Activated CD8-positive, alpha-beta memory T cell treated with anti-CD3 and anti-CD28 coated beads, Interleukin-2, amount 10 ng/mL, durations not matched to agents 7 days and 5 days (primary cell): Measurements from ENCODE around the gene NR1H2. TPM values are rescaled to one million over a fixed set of nuclear protein-coding genes. Genes with fewer than 3 reads are reported as not detected.
"Not testable (repeated sequence)": the region's sequence is repeated elsewhere in the genome, so short reads cannot be mapped to it uniquely, and the experiment has no call there.

Experiments
- ATAC-seq: fragments of 150-1000 bp; cut with Tn5 transposase; one replicate; pipeline ENCODE4 v1.10.0; 2021; ENCODE audit warnings: moderate library complexity
- CTCF ChIA-PET: fragments of 350-600 bp; sonication (Branson Sonifier 250); formaldehyde crosslinking; loops from one replicate; lab custom pipeline; 2021; ENCODE audit warnings: antibody characterized with exemption; lab: Charles Lee
- DNase-seq: peaks from one replicate; pipeline ENCODE4 v3.0.0-alpha.2; 2020
- H3K27ac Mint-ChIP-seq: one replicate; pipeline ENCODE4 v1.8.0; 2021; ENCODE audit warnings: mild to moderate bottlenecking, mixed read lengths
- H3K27me3 Mint-ChIP-seq: one replicate; pipeline ENCODE4 v1.8.0; 2021; ENCODE audit warnings: mixed read lengths
- H3K36me3 Mint-ChIP-seq: one replicate; pipeline ENCODE4 v1.8.0; 2021; ENCODE audit warnings: mild to moderate bottlenecking, mixed read lengths
- H3K4me1 Mint-ChIP-seq: one replicate; pipeline ENCODE4 v1.8.0; 2021; ENCODE audit warnings: mixed read lengths
- H3K4me3 Mint-ChIP-seq: one replicate; pipeline ENCODE4 v1.8.0; 2021; ENCODE audit warnings: mild to moderate bottlenecking, moderate library complexity, mixed read lengths
- H3K9me3 Mint-ChIP-seq: one replicate; pipeline ENCODE4 v1.8.0; 2022; ENCODE audit warnings: low read depth, mixed read lengths
- total RNA-seq, 2 experiments: library from RNA; stranded (reverse); gene quantifications; one replicate each; pipeline ENCODE4 v1.2.3, GENCODE V29; 2021

NR1H2 gene
- total RNA-seq, 2 experiments from 2014 or later: 62.2 to 69.8 TPM

- H3K4me3 Mint-ChIP-seq: peak overlapping the region; percentile 98
- peaks cover 32% of the 10 kb centered on the region for H3K36me3 Mint-ChIP-seq
- peak overlapping the region; percentile 95 for H3K27ac Mint-ChIP-seq
- H3K4me1 Mint-ChIP-seq: peaks cover 37% of the 10 kb centered on the region
- H3K9me3 Mint-ChIP-seq: no peaks in the 10 kb centered on the region
- no peaks in the 10 kb centered on the region for H3K27me3 Mint-ChIP-seq
- CTCF ChIA-PET: interaction anchor here (1.3 to 3.0 kb wide), 8 partner anchors 9 to 76 kb away, joined by 3 to 14 read pairs (median 6); partner anchors contain the start of gene NR1H2
- ATAC-seq (no peak), DNase-seq (no peak)
Observed at GRCh38 chr19:50384685-50385535, 8.7 kb downstream of the NR1H2 start.

GRCh38 chr19:50387176-50387867 lies 11.1 kb downstream of the NR1H2 start:
- H3K27me3 Mint-ChIP-seq: no peaks in the 10 kb centered on the region
- peaks cover 37% of the 10 kb centered on the region for H3K4me1 Mint-ChIP-seq
- CTCF ChIA-PET: interaction anchor here (1.2 to 2.9 kb wide), 2 partner anchors 30 to 74 kb away, joined by 4 to 10 read pairs; no protein-coding TSS in a partner anchor
- DNase-seq (no peak), ATAC-seq (no peak)
- H3K27ac Mint-ChIP-seq: no peak overlapping the region
- peaks cover 35% of the 10 kb centered on the region for H3K36me3 Mint-ChIP-seq
- H3K9me3 Mint-ChIP-seq: no peaks in the 10 kb centered on the region
- H3K4me3 Mint-ChIP-seq: no peak overlapping the region

GRCh38 chr19:50387868-50388245 lies 11.6 kb downstream of the NR1H2 start:
- CTCF ChIA-PET: interaction anchor here (2.9 kb wide), 1 partner anchor 30 kb away, joined by 10 read pairs; no protein-coding TSS in a partner anchor
- Mint-ChIP-seq H3K9me3 (no peaks in the 10 kb centered on the region), H3K36me3 (peaks cover 39% of the 10 kb centered on the region), H3K27me3 (no peaks in the 10 kb centered on the region), H3K4me3 (no peak overlapping the region), H3K4me1 (peaks cover 37% of the 10 kb centered on the region), H3K27ac (no peak overlapping the region)
- DNase-seq: no peak
- ATAC-seq: no peak

- ATAC-seq, H3K9me3 Mint-ChIP-seq, DNase-seq, H3K27ac Mint-ChIP-seq, CTCF ChIA-PET, H3K4me3 Mint-ChIP-seq, H3K27me3 Mint-ChIP-seq: not testable (repeated sequence)
- peaks cover 48% of the 10 kb centered on the region for H3K36me3 Mint-ChIP-seq
- peaks cover 19% of the 10 kb centered on the region for H3K4me1 Mint-ChIP-seq
Observed at GRCh38 chr19:50390295-50390694, 14.0 kb downstream of the NR1H2 start.

- H3K27ac Mint-ChIP-seq, H3K9me3 Mint-ChIP-seq, H3K4me3 Mint-ChIP-seq, CTCF ChIA-PET, H3K27me3 Mint-ChIP-seq, DNase-seq, ATAC-seq: not testable (repeated sequence)
- peaks cover 16% of the 10 kb centered on the region for H3K4me1 Mint-ChIP-seq
- peaks cover 49% of the 10 kb centered on the region for H3K36me3 Mint-ChIP-seq
Observed at GRCh38 chr19:50390952-50391351, 14.7 kb downstream of the NR1H2 start.

GRCh38 chr19:50392759-50393158 lies 16.5 kb downstream of the NR1H2 start:
- CTCF ChIA-PET: interaction anchor here (1.0 kb wide), 1 partner anchor 35 kb away, joined by 3 read pairs; no protein-coding TSS in a partner anchor
- Mint-ChIP-seq H3K4me3 (no peak overlapping the region), H3K27ac (no peak overlapping the region), H3K4me1 (peaks cover 5% of the 10 kb centered on the region), H3K36me3 (peaks cover 43% of the 10 kb centered on the region), H3K27me3 (no peaks in the 10 kb centered on the region), H3K9me3 (no peaks in the 10 kb centered on the region)
- no peak for ATAC-seq
- DNase-seq: no peak

- CTCF ChIA-PET: no interaction called here
- no peak for ATAC-seq
- no peak for DNase-seq
- Mint-ChIP-seq H3K27me3 (no peaks in the 10 kb centered on the region), H3K36me3 (peaks cover 41% of the 10 kb centered on the region), H3K9me3 (no peaks in the 10 kb centered on the region), H3K27ac (no peak overlapping the region), H3K4me1 (peaks cover 2% of the 10 kb centered on the region), H3K4me3 (no peak overlapping the region)
Observed at GRCh38 chr19:50393589-50393988, 17.3 kb downstream of the NR1H2 start.

GRCh38 chr19:50394017-50394416 lies 17.8 kb downstream of the NR1H2 start:
- peaks cover 42% of the 10 kb centered on the region for H3K36me3 Mint-ChIP-seq
- CTCF ChIA-PET: no interaction called here

GRCh38 chr19:50398675-50399367 lies 22.6 kb downstream of the NR1H2 start:
- Mint-ChIP-seq H3K4me3 (no peak overlapping the region), H3K27ac (no peak overlapping the region), H3K27me3 (no peaks in the 10 kb centered on the region), H3K36me3 (peaks cover 28% of the 10 kb centered on the region), H3K9me3 (no peaks in the 10 kb centered on the region), H3K4me1 (peaks cover 2% of the 10 kb centered on the region)
- DNase-seq (no peak), ATAC-seq (no peak)
- CTCF ChIA-PET: interaction anchor here (0.9 to 1.0 kb wide), 2 partner anchors 14 to 42 kb away, joined by 3 read pairs; partner anchors contain the start of gene POLD1

More at GRCh38 chr19:50394017-50394416, 17.8 kb downstream of the NR1H2 start:
- Mint-ChIP-seq H3K9me3 (no peaks in the 10 kb centered on the region), H3K4me3 (no peak overlapping the region), H3K4me1 (peaks cover 2% of the 10 kb centered on the region), H3K27ac (no peak overlapping the region), H3K27me3 (no peaks in the 10 kb centered on the region)
- ATAC-seq (no peak), DNase-seq (no peak)

- peaks cover 29% of the 10 kb centered on the region for H3K36me3 Mint-ChIP-seq
- CTCF ChIA-PET: no interaction called here
- no peaks in the 10 kb centered on the region for H3K9me3 Mint-ChIP-seq
- ATAC-seq (no peak), DNase-seq (no peak)
- H3K27ac Mint-ChIP-seq: no peak overlapping the region
- no peak overlapping the region for H3K4me3 Mint-ChIP-seq
- no peaks in the 10 kb centered on the region for H3K27me3 Mint-ChIP-seq
- H3K4me1 Mint-ChIP-seq: peaks cover 2% of the 10 kb centered on the region
Observed at GRCh38 chr19:50399368-50399745, 23.1 kb downstream of the NR1H2 start.

GRCh38 chr19:50401605-50402450 lies 25.6 kb downstream of the NR1H2 start:
- CTCF ChIA-PET: no interaction called here
- Mint-ChIP-seq H3K36me3 (peaks cover 29% of the 10 kb centered on the region), H3K27ac (no peak overlapping the region), H3K27me3 (no peaks in the 10 kb centered on the region), H3K4me3 (no peak overlapping the region), H3K4me1 (no peaks in the 10 kb centered on the region), H3K9me3 (no peaks in the 10 kb centered on the region)
- ATAC-seq (no peak), DNase-seq (no peak)

GRCh38 chr19:50402544-50403301 lies 26.5 kb downstream of the NR1H2 start:
- ATAC-seq (no peak), DNase-seq (no peak)
- CTCF ChIA-PET: no interaction called here
- H3K27me3 Mint-ChIP-seq: no peaks in the 10 kb centered on the region
- peaks cover 29% of the 10 kb centered on the region for H3K36me3 Mint-ChIP-seq
- H3K4me3 Mint-ChIP-seq: no peak overlapping the region
- no peaks in the 10 kb centered on the region for H3K4me1 Mint-ChIP-seq
- H3K9me3 Mint-ChIP-seq: no peaks in the 10 kb centered on the region
- H3K27ac Mint-ChIP-seq: no peak overlapping the region
